HEK293 (cell line): ENCODE results near the gene LRRC74B.

ENCODE experiments used
- CTCF ChIA-PET: fragments of 350-600 bp; formaldehyde crosslinking; extraction: SDS; loops from one replicate; lab custom pipeline; 2021; ENCODE audit warnings: antibody characterized with exemption; lab: Yijun Ruan, JAX
- POLR2A ChIA-PET: fragments of 300-600 bp; formaldehyde crosslinking; extraction: SDS; loops from one replicate; lab custom pipeline; 2020; ENCODE audit warnings: antibody characterized with exemption, inconsistent platforms; lab: Yijun Ruan, JAX
- H3K27ac ChIP-seq: fragments of 200-500 bp; sonication (Bioruptor generic); 2 replicates; pipeline ENCODE4 v1.5.1; 2014; ENCODE audit warnings: low read depth, low read length, control low read depth, inconsistent platforms; ENCODE audit errors: extremely low read depth
- H3K36me3 ChIP-seq, 2 experiments: fragments of 200-500 bp in 1 of 2; sonication (Bioruptor generic) in 1 of 2; 1 replicate in 1 of 2; 2 replicates in 1 of 2; pipeline ENCODE4 v1.5.1; 2014 to 2017; ENCODE audit warnings: inconsistent platforms in 2 of 2, low read length in 2 of 2; ENCODE audit not compliant: control insufficient read depth in 2 of 2, insufficient read depth in 1 of 2
- H3K4me1 ChIP-seq: fragments of 200-500 bp; sonication (Bioruptor generic); 2 replicates; pipeline ENCODE4 v1.5.1; 2014; ENCODE audit warnings: mild to moderate bottlenecking, low read length, inconsistent platforms; ENCODE audit not compliant: control insufficient read depth, insufficient read depth
- H3K4me3 ChIP-seq: 2 replicates; pipeline ENCODE4 v1.5.1; 2011; ENCODE audit warnings: low read depth, mild to moderate bottlenecking, control low read depth, low read length, moderate library complexity
- H3K9me3 ChIP-seq: fragments of 200-500 bp; sonication (Bioruptor generic); 2 replicates; pipeline ENCODE4 v1.5.1; 2014; ENCODE audit warnings: low read depth, low read length, inconsistent platforms; ENCODE audit not compliant: control insufficient read depth, insufficient read depth
- EGR2 ChIP-seq: fragments of 450-650 bp; formaldehyde crosslinking; IDR thresholded peaks from 2 replicates; pipeline ENCODE4 v1.5.1; 2016; ENCODE audit warnings: low read depth, missing biosample characterization, missing genetic modification characterization
- KLF9 ChIP-seq: fragments of 450-650 bp; formaldehyde crosslinking; IDR thresholded peaks from 2 replicates; pipeline ENCODE4 v1.5.1; 2016; ENCODE audit warnings: missing biosample characterization, missing genetic modification characterization, low read depth
- MYNN ChIP-seq: fragments of 450-650 bp; formaldehyde crosslinking; IDR thresholded peaks from 2 replicates; pipeline ENCODE4 v1.5.1; 2016; ENCODE audit warnings: missing biosample characterization, missing genetic modification characterization, borderline replicate concordance
- REPIN1 ChIP-seq: fragments of 450-650 bp; formaldehyde crosslinking; IDR thresholded peaks from 2 replicates; pipeline ENCODE4 v1.5.1; 2017; ENCODE audit warnings: missing biosample characterization, missing genetic modification characterization, low read depth
- SETDB1 ChIP-seq: IDR thresholded peaks from one replicate; pipeline ENCODE4 v1.6.1; 2017; ENCODE audit warnings: mild to moderate bottlenecking, low read length, moderate library complexity, mixed read lengths; ENCODE audit not compliant: insufficient read length
- SP3 ChIP-seq: fragments of 450-650 bp; formaldehyde crosslinking; IDR thresholded peaks from 2 replicates; pipeline ENCODE4 v1.5.1; 2016; ENCODE audit warnings: missing biosample characterization, missing genetic modification characterization
- TRIM28 ChIP-seq: IDR thresholded peaks from 2 replicates; pipeline ENCODE4 v1.6.1; 2011; ENCODE audit warnings: low read length, control low read depth, borderline replicate concordance
- ZBTB48 ChIP-seq: fragments of 450-650 bp; formaldehyde crosslinking; IDR thresholded peaks from 2 replicates; pipeline ENCODE4 v1.5.1; 2016; ENCODE audit warnings: missing biosample characterization, missing genetic modification characterization
- ZBTB49 ChIP-seq: fragments of 450-650 bp; formaldehyde crosslinking; IDR thresholded peaks from 2 replicates; pipeline ENCODE4 v1.5.1; 2016; ENCODE audit warnings: missing biosample characterization, missing genetic modification characterization, low read depth
- ZEB2 ChIP-seq: fragments of 450-650 bp; formaldehyde crosslinking; IDR thresholded peaks from 2 replicates; pipeline ENCODE4 v1.5.1; 2016; ENCODE audit warnings: missing biosample characterization, missing genetic modification characterization
- ZFP37 ChIP-seq: fragments of 450-650 bp; formaldehyde crosslinking; IDR thresholded peaks from 2 replicates; pipeline ENCODE4 v1.5.1; 2016; ENCODE audit warnings: missing biosample characterization, missing genetic modification characterization
- ZFP69B ChIP-seq: fragments of 450-650 bp; formaldehyde crosslinking; IDR thresholded peaks from 2 replicates; pipeline ENCODE4 v1.5.1; 2016; ENCODE audit warnings: missing biosample characterization, missing genetic modification characterization
- ZNF16 ChIP-seq: fragments of 450-650 bp; formaldehyde crosslinking; IDR thresholded peaks from 2 replicates; pipeline ENCODE4 v1.5.1; 2016; ENCODE audit warnings: low read depth, missing biosample characterization, missing genetic modification characterization
- ZNF19 ChIP-seq: fragments of 450-650 bp; formaldehyde crosslinking; IDR thresholded peaks from 2 replicates; pipeline ENCODE4; 2016; ENCODE audit warnings: missing biosample characterization, missing genetic modification characterization, low read depth
- ZNF302 ChIP-seq: fragments of 450-650 bp; formaldehyde crosslinking; IDR thresholded peaks from 2 replicates; pipeline ENCODE4 v1.5.1; 2016; ENCODE audit warnings: missing biosample characterization, missing genetic modification characterization, low read depth
- ZNF311 ChIP-seq: fragments of 450-650 bp; formaldehyde crosslinking; IDR thresholded peaks from 2 replicates; pipeline ENCODE4 v1.5.1; 2017; ENCODE audit warnings: missing biosample characterization, missing genetic modification characterization, borderline replicate concordance
- ZNF514 ChIP-seq: fragments of 450-650 bp; formaldehyde crosslinking; IDR thresholded peaks from 2 replicates; pipeline ENCODE4 v1.5.1; 2016; ENCODE audit warnings: missing biosample characterization, missing genetic modification characterization
- ZNF585B ChIP-seq: fragments of 450-650 bp; formaldehyde crosslinking; IDR thresholded peaks from 2 replicates; pipeline ENCODE4 v1.5.1; 2016; ENCODE audit warnings: missing biosample characterization, missing genetic modification characterization
- ZNF621 ChIP-seq: fragments of 450-650 bp; formaldehyde crosslinking; IDR thresholded peaks from 2 replicates; pipeline ENCODE4 v1.5.1; 2017; ENCODE audit warnings: missing biosample characterization, missing genetic modification characterization
- ZNF626 ChIP-seq: fragments of 450-650 bp; sonication (Bioruptor Pico); formaldehyde crosslinking; IDR thresholded peaks from 2 replicates; pipeline ENCODE4 v1.5.1; 2018; ENCODE audit warnings: missing biosample characterization, missing genetic modification characterization, inconsistent platforms
- ZNF658 ChIP-seq: fragments of 450-650 bp; formaldehyde crosslinking; IDR thresholded peaks from 2 replicates; pipeline ENCODE4; 2016; ENCODE audit warnings: missing biosample characterization, missing genetic modification characterization
- ZNF660 ChIP-seq: fragments of 450-650 bp; IDR thresholded peaks from 2 replicates; pipeline ENCODE4 v1.5.1; 2018; ENCODE audit warnings: missing biosample characterization, mild to moderate bottlenecking, missing genetic modification characterization
- ZNF791 ChIP-seq: fragments of 450-650 bp; formaldehyde crosslinking; IDR thresholded peaks from 2 replicates; pipeline ENCODE4 v1.5.1; 2016; ENCODE audit warnings: missing biosample characterization, missing genetic modification characterization
- TF ChIP-seq, protein P1 (sequence below): fragments of 450-650 bp; formaldehyde crosslinking; IDR thresholded peaks from 2 replicates; pipeline ENCODE4 v1.5.1; 2017; ENCODE audit warnings: missing biosample characterization, missing genetic modification characterization
- TF ChIP-seq, protein P2 (sequence below): fragments of 450-650 bp; formaldehyde crosslinking; IDR thresholded peaks from 2 replicates; pipeline ENCODE4 v1.5.1; 2016; ENCODE audit warnings: missing biosample characterization, missing genetic modification characterization
- TF ChIP-seq, protein P3 (sequence below): fragments of 450-650 bp; formaldehyde crosslinking; IDR thresholded peaks from 2 replicates; pipeline ENCODE4 v1.5.1; 2016; ENCODE audit warnings: missing biosample characterization, missing genetic modification characterization
- TF ChIP-seq, protein P4 (sequence below): fragments of 450-650 bp; formaldehyde crosslinking; IDR thresholded peaks from 2 replicates; pipeline ENCODE4 v1.5.1; 2016; ENCODE audit warnings: missing biosample characterization, missing genetic modification characterization

The LRRC74B gene

GRCh38 chr22:21000987-21001600 lies 44.7 kb upstream of the LRRC74B start (continued):
- TF ChIP-seq, protein P1, sequence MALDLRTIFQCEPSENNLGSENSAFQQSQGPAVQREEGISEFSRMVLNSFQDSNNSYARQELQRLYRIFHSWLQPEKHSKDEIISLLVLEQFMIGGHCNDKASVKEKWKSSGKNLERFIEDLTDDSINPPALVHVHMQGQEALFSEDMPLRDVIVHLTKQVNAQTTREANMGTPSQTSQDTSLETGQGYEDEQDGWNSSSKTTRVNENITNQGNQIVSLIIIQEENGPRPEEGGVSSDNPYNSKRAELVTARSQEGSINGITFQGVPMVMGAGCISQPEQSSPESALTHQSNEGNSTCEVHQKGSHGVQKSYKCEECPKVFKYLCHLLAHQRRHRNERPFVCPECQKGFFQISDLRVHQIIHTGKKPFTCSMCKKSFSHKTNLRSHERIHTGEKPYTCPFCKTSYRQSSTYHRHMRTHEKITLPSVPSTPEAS, result no peak
- no peak for TF ChIP-seq ZNF302
- TF ChIP-seq REPIN1, result peak; percentile 43; the same call in 1 of the 2 replicates
- TF ChIP-seq ZBTB49 (tag by site-specific recombination), result no peak
- TF ChIP-seq, protein P2, sequence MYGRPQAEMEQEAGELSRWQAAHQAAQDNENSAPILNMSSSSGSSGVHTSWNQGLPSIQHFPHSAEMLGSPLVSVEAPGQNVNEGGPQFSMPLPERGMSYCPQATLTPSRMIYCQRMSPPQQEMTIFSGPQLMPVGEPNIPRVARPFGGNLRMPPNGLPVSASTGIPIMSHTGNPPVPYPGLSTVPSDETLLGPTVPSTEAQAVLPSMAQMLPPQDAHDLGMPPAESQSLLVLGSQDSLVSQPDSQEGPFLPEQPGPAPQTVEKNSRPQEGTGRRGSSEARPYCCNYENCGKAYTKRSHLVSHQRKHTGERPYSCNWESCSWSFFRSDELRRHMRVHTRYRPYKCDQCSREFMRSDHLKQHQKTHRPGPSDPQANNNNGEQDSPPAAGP, result no peak
- TF ChIP-seq ZNF621 (tag by site-specific recombination), result no peak
- TF ChIP-seq ZNF16 (tag by site-specific recombination), result no peak
- TF ChIP-seq MYNN (tag by site-specific recombination), result no peak
- TF ChIP-seq EGR2 (tag by site-specific recombination), result no peak
- no peak for TF ChIP-seq ZNF660
- TF ChIP-seq TRIM28, result no peak
- TF ChIP-seq, protein P3, sequence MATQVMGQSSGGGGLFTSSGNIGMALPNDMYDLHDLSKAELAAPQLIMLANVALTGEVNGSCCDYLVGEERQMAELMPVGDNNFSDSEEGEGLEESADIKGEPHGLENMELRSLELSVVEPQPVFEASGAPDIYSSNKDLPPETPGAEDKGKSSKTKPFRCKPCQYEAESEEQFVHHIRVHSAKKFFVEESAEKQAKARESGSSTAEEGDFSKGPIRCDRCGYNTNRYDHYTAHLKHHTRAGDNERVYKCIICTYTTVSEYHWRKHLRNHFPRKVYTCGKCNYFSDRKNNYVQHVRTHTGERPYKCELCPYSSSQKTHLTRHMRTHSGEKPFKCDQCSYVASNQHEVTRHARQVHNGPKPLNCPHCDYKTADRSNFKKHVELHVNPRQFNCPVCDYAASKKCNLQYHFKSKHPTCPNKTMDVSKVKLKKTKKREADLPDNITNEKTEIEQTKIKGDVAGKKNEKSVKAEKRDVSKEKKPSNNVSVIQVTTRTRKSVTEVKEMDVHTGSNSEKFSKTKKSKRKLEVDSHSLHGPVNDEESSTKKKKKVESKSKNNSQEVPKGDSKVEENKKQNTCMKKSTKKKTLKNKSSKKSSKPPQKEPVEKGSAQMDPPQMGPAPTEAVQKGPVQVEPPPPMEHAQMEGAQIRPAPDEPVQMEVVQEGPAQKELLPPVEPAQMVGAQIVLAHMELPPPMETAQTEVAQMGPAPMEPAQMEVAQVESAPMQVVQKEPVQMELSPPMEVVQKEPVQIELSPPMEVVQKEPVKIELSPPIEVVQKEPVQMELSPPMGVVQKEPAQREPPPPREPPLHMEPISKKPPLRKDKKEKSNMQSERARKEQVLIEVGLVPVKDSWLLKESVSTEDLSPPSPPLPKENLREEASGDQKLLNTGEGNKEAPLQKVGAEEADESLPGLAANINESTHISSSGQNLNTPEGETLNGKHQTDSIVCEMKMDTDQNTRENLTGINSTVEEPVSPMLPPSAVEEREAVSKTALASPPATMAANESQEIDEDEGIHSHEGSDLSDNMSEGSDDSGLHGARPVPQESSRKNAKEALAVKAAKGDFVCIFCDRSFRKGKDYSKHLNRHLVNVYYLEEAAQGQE (tag by site-specific recombination), result 0 out of 2 replicates have a peak, but pooled peaks have one; percentile 7
- TF ChIP-seq ZBTB48 (tag by site-specific recombination), result 0 out of 2 replicates have a peak, but pooled peaks have one; percentile 16
- TF ChIP-seq ZFP69B (tag by site-specific recombination), result peak; percentile 36; the same call in 1 of the 2 replicates
- TF ChIP-seq ZNF791 (tag by site-specific recombination), result no peak
- no peak for TF ChIP-seq SETDB1
- TF ChIP-seq ZNF311 (tag by site-specific recombination), result no peak

- peaks cover 0 to 40% of the 10 kb centered on the region in 2 experiments; a peak in 1 of 3 replicates for H3K36me3 ChIP-seq
- peak within 1 kb of the TSS; percentile 83 for H3K4me3 ChIP-seq
- H3K27ac ChIP-seq, result peak within 1 kb of the TSS; percentile 65
- ChIA-PET POLR2A (interaction anchor here (0.6 to 5.9 kb wide), 22 partner anchors 10 to 298 kb away, joined by 3 to 80 read pairs (median 4); partner anchors contain the start of genes CRKL, LZTR1 and P2RX6), CTCF (interaction anchor here (1.1 to 1.6 kb wide), 3 partner anchors 12 to 116 kb away, joined by 3 to 6 read pairs (median 3); no protein-coding TSS in a partner anchor)
- no peaks in the 10 kb centered on the region for H3K4me1 ChIP-seq
- no peaks in the 10 kb centered on the region for H3K9me3 ChIP-seq
- no peak for TF ChIP-seq MYNN (tag by site-specific recombination)
- TF ChIP-seq ZNF658, result no peak
- peak; percentile 89 for TF ChIP-seq ZEB2 (tag by site-specific recombination)
- TF ChIP-seq ZNF585B (tag by site-specific recombination), result no peak
- TF ChIP-seq ZNF514 (tag by site-specific recombination), result no peak
- TF ChIP-seq, protein P4, sequence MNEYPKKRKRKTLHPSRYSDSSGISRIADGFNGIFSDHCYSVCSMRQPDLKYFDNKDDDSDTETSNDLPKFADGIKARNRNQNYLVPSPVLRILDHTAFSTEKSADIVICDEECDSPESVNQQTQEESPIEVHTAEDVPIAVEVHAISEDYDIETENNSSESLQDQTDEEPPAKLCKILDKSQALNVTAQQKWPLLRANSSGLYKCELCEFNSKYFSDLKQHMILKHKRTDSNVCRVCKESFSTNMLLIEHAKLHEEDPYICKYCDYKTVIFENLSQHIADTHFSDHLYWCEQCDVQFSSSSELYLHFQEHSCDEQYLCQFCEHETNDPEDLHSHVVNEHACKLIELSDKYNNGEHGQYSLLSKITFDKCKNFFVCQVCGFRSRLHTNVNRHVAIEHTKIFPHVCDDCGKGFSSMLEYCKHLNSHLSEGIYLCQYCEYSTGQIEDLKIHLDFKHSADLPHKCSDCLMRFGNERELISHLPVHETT (tag by site-specific recombination), result 0 out of 2 replicates have a peak, but pooled peaks have one; percentile 21
- TF ChIP-seq ZNF626 (tag by site-specific recombination), result no peak
- TF ChIP-seq ZNF19 (tag by site-specific recombination), result no peak
- TF ChIP-seq KLF9 (tag by site-specific recombination), result peak; percentile 69
- peak; percentile 50 for TF ChIP-seq ZFP37
- TF ChIP-seq SP3 (tag by site-specific recombination), result peak; percentile 71
Measured at GRCh38 chr22:21001601-21002325, 44.0 kb upstream of the LRRC74B start, which contains the start of gene THAP7. Gene THAP7 (minus strand): TSS chr22:21002118. CDS start chr22:21001911, 207 bp downstream.
